Osteoblast (primary cell): Measurements from ENCODE around the gene ARHGEF17. TPM values are rescaled to one million over a fixed set of nuclear protein-coding genes. Genes with fewer than 3 reads are reported as not detected.

Source experiments
- DNase-seq: peaks from one replicate; pipeline ENCODE4 v3.0.0; 2011; ENCODE audit warnings: low spot score, mixed read lengths; ENCODE audit not compliant: insufficient read length; ENCODE audit errors: missing footprints
- H2AFZ ChIP-seq: 2 replicates; pipeline ENCODE4 v1.6.0; 2011; ENCODE audit warnings: mild to moderate bottlenecking, low read length
- H3K27ac ChIP-seq: 2 replicates; pipeline ENCODE4 v1.5.1; 2011; ENCODE audit warnings: mild to moderate bottlenecking, low read depth, low read length, moderate library complexity
- H3K27me3 ChIP-seq: 2 replicates; pipeline ENCODE4 v1.6.0; 2012; ENCODE audit warnings: mild to moderate bottlenecking, control low read depth, inconsistent platforms, low read length, moderate library complexity; ENCODE audit not compliant: insufficient read depth
- H3K36me3 ChIP-seq: 2 replicates; pipeline ENCODE4 v1.5.1; 2011; ENCODE audit warnings: mild to moderate bottlenecking, low read length, control low read depth, moderate library complexity; ENCODE audit not compliant: insufficient read depth
- H3K4me1 ChIP-seq: 2 replicates; pipeline ENCODE4 v1.5.1; 2011; ENCODE audit warnings: mild to moderate bottlenecking, low read length, control low read depth, moderate library complexity; ENCODE audit not compliant: insufficient read depth
- H3K4me2 ChIP-seq: 2 replicates; pipeline ENCODE4 v1.6.0; 2011; ENCODE audit warnings: mild to moderate bottlenecking, low read length; ENCODE audit not compliant: insufficient read depth
- H3K4me3 ChIP-seq: fragments of 200-600 bp; sonication (generic); 3 replicates; pipeline ENCODE4 v1.5.1; 2012; ENCODE audit warnings: mild to moderate bottlenecking, low read length, inconsistent platforms; ENCODE audit not compliant: insufficient read depth
- H3K79me2 ChIP-seq: 2 replicates; pipeline ENCODE4 v1.6.0; 2012; ENCODE audit warnings: mild to moderate bottlenecking, low read length, control low read depth, inconsistent platforms; ENCODE audit not compliant: insufficient read depth
- H3K9me3 ChIP-seq: 2 replicates; pipeline ENCODE4 v1.5.1; 2011; ENCODE audit warnings: low read depth, low read length, control low read depth
- H4K20me1 ChIP-seq: 2 replicates; pipeline ENCODE4 v1.6.0; 2012; ENCODE audit warnings: mild to moderate bottlenecking, low read length, control low read depth; ENCODE audit not compliant: insufficient read depth
- total RNA-seq: library from RNA; depleted of rRNA; stranded (reverse); fragments of >200 nt; gene quantifications from 2 replicates; pipeline ENCODE4 v1.2.3, GENCODE V29; 2012
- TF ChIP-seq, protein P1 (sequence below): IDR thresholded peaks from 2 replicates; pipeline ENCODE4 v1.5.1; 2011; ENCODE audit warnings: mild to moderate bottlenecking, low read depth, low read length, moderate library complexity; ENCODE audit errors: extremely low read depth

Gene ARHGEF17
- total RNA-seq, 1 donor: 67.0 TPM

DNA sequence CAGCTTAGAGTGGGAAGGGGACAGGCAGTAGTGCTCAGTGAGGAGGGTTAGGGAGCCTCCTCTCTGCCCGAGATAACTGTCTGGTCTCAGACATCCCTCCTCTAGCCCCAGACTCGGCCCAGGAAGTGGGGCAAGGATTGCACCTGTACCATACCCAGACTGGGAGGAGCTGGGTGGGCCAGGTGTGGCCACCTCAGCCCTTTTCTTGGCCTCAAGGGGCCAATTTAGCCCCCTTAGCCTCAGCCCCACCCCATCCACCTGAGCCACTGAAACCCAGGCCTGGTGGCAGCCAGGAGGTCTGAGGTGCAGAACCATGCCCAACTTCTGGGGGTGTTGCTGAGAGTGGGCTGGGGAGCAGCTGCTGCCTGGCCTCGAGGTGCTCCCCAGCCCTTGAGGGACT is 74.7 kb downstream of the ARHGEF17 start:
- no peak overlapping the region for H3K27ac ChIP-seq
- H3K9me3 ChIP-seq: no peaks in the 10 kb centered on the region
- H3K36me3 ChIP-seq: no peaks in the 10 kb centered on the region
- H2AFZ ChIP-seq: no peak overlapping the region
- TF ChIP-seq, protein P1, sequence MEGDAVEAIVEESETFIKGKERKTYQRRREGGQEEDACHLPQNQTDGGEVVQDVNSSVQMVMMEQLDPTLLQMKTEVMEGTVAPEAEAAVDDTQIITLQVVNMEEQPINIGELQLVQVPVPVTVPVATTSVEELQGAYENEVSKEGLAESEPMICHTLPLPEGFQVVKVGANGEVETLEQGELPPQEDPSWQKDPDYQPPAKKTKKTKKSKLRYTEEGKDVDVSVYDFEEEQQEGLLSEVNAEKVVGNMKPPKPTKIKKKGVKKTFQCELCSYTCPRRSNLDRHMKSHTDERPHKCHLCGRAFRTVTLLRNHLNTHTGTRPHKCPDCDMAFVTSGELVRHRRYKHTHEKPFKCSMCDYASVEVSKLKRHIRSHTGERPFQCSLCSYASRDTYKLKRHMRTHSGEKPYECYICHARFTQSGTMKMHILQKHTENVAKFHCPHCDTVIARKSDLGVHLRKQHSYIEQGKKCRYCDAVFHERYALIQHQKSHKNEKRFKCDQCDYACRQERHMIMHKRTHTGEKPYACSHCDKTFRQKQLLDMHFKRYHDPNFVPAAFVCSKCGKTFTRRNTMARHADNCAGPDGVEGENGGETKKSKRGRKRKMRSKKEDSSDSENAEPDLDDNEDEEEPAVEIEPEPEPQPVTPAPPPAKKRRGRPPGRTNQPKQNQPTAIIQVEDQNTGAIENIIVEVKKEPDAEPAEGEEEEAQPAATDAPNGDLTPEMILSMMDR: no peak
- peaks cover 20% of the 10 kb centered on the region for H3K4me1 ChIP-seq
- H3K79me2 ChIP-seq: peaks cover 100% of the 10 kb centered on the region
- DNase-seq: no peak
- H3K4me3 ChIP-seq: no peak overlapping the region
- no peak overlapping the region for H3K4me2 ChIP-seq
- H3K27me3 ChIP-seq: no peaks in the 10 kb centered on the region
- peaks cover 58% of the 10 kb centered on the region for H4K20me1 ChIP-seq

DNA sequence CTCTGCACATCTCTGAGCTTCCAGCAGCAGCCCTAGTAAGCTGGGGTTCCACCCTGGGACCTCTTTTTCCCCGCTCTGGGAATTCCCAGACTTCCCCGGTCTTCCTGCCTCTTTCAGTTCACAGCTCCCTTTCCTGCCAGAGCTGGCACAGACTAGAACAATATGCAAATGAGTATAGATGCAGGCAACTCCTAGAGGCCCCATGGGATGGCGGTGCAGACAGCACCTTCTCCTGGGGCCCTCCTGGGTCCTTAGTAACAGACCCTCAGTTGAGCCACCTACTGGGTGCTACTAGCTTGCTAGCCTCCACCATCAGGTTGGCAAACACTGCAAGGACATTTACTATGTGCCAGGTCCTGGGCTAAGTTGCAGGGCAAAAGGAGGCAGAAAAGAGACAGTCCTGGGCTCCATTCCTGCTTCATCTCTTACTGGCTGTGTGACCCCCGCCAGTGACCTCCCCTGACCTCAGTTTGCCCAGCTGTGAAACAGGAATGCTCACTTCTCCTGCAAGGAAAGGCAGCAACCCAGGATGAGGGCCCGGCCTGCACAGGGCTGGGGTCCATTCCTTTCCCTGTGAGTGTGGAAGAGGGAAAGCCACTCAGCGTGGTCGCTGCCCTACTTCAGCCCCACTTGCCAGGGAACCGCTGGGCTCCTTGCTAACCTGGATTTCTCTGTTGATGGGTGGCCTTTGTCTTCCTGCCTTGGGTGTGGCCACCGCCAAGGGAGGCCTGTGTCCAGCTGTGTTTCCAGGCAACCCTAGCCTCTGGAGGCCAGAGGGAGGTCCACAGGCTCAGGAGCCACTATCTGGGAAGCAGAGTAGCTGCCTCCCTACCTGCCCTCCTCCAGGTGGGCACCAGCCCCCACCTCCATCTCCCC is 75.4 kb downstream of the ARHGEF17 start:
- Histone ChIP-seq H3K4me2 (no peak overlapping the region), H3K9me3 (no peaks in the 10 kb centered on the region), H3K27ac (no peak overlapping the region), H3K36me3 (no peaks in the 10 kb centered on the region), H2AFZ (no peak overlapping the region), H3K4me3 (no peak overlapping the region), H3K4me1 (peaks cover 15% of the 10 kb centered on the region), H3K27me3 (no peaks in the 10 kb centered on the region), H3K79me2 (peaks cover 100% of the 10 kb centered on the region), H4K20me1 (peaks cover 57% of the 10 kb centered on the region)
- DNase-seq: no peak
- TF ChIP-seq, protein P1: no peak

DNA sequence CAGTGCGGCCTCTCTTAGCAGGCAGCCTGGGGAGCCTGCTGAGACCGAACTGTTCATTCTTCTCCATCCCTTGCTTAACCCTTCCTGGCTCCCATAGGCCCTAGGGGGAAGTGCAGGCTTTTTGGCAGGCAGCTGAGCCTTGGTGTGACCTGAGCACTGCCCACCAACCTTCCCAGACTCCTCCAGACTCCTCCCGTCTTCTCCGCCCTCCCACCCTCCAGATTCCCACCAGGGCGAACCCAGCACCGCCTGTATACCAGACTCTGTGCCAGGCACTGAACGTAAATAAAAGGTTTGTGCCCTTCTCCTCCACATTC is 76.0 kb downstream of the ARHGEF17 start:
- H3K4me2 ChIP-seq: no peak overlapping the region

DNA sequence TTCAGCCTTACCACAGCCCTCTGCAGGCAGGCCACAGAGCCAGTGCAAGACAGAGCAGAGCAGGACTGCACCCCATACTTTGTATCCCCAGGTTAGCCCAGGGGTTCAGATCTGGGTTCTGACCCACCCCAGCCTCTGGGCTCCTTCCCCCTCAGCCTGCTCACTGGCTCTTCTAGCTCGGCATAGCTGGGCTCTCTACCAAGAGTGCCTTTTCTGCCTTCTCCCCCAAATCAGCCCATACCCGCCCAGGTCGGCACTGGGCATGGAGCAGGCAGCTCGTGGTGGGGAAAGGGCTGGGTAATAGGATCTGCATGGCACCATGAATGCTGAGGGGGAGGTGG is 76.4 kb downstream of the ARHGEF17 start:
- no peak overlapping the region for H3K27ac ChIP-seq
- no peaks in the 10 kb centered on the region for H3K27me3 ChIP-seq
- DNase-seq: peak; percentile 67
- no peaks in the 10 kb centered on the region for H3K36me3 ChIP-seq
- H3K4me2 ChIP-seq: no peak overlapping the region
- peaks cover 98% of the 10 kb centered on the region for H3K79me2 ChIP-seq
- peaks cover 51% of the 10 kb centered on the region for H4K20me1 ChIP-seq
- H2AFZ ChIP-seq: no peak overlapping the region
- peaks cover 8% of the 10 kb centered on the region for H3K4me1 ChIP-seq
- H3K9me3 ChIP-seq: no peaks in the 10 kb centered on the region
- H3K4me3 ChIP-seq: no peak overlapping the region
- TF ChIP-seq, protein P1: no peak

More for the DNA sequence above, 76.0 kb downstream of the ARHGEF17 start:
- H3K27me3 ChIP-seq: no peaks in the 10 kb centered on the region
- TF ChIP-seq, protein P1: no peak
- H3K79me2 ChIP-seq: peaks cover 100% of the 10 kb centered on the region
- H3K27ac ChIP-seq: no peak overlapping the region
- no peak for DNase-seq
- no peaks in the 10 kb centered on the region for H3K9me3 ChIP-seq
- H3K36me3 ChIP-seq: no peaks in the 10 kb centered on the region
- no peak overlapping the region for H3K4me3 ChIP-seq
- peaks cover 11% of the 10 kb centered on the region for H3K4me1 ChIP-seq
- peaks cover 54% of the 10 kb centered on the region for H4K20me1 ChIP-seq
- no peak overlapping the region for H2AFZ ChIP-seq
